ENCODE data around the gene KLHL42. TPM values are rescaled to one million over a fixed set of nuclear protein-coding genes. Genes with fewer than 3 reads are reported as not detected.

KLHL42 gene
- total RNA-seq, 2 donors from 2014 or later = 15.3 to 17.3 TPM

GRCh38 chr12:27794818-27795584 lies 15.0 kb downstream of the KLHL42 start:
- H3K4me1 Mint-ChIP-seq = peaks cover 3% of the 10 kb centered on the region
- no peaks in the 10 kb centered on the region for H3K27me3 Mint-ChIP-seq
- H3K4me3 Mint-ChIP-seq = no peak overlapping the region
- DNase-seq = no peak
- H3K36me3 Mint-ChIP-seq (ENCODE audit: low read depth) = peaks cover 8% of the 10 kb centered on the region
- H3K9me3 ChIP-seq (ENCODE audit: control insufficient read depth, low read length, poor library complexity, severe bottlenecking) = no peaks in the 10 kb centered on the region
- no peak for ATAC-seq
- peak overlapping the region; percentile 60 for H3K27ac Mint-ChIP-seq

GRCh38 chr12:27796128-27796527 lies 16.1 kb downstream of the KLHL42 start:
- Mint-ChIP-seq H3K27me3 (no peaks in the 10 kb centered on the region), H3K27ac (peak overlapping the region; percentile 60), H3K36me3 (ENCODE audit: low read depth) (peaks cover 10% of the 10 kb centered on the region), H3K4me3 (no peak overlapping the region), H3K4me1 (peaks cover 13% of the 10 kb centered on the region)
- H3K9me3 ChIP-seq (ENCODE audit: control insufficient read depth, low read length, poor library complexity, severe bottlenecking) = no peaks in the 10 kb centered on the region
- DNase-seq (no peak), ATAC-seq (no peak)

GRCh38 chr12:27797301-27798025 lies 17.4 kb downstream of the KLHL42 start:
- Mint-ChIP-seq H3K36me3 (ENCODE audit: low read depth) (peaks cover 7% of the 10 kb centered on the region), H3K27ac (no peak overlapping the region), H3K4me3 (no peak overlapping the region), H3K27me3 (no peaks in the 10 kb centered on the region), H3K4me1 (peaks cover 16% of the 10 kb centered on the region)
- DNase-seq (no peak), ATAC-seq (no peak)
- H3K9me3 ChIP-seq (ENCODE audit: control insufficient read depth, low read length, poor library complexity, severe bottlenecking) = no peaks in the 10 kb centered on the region

- Mint-ChIP-seq H3K27me3 (no peaks in the 10 kb centered on the region), H3K4me3 (peak overlapping the region; percentile 39), H3K4me1 (peaks cover 15% of the 10 kb centered on the region), H3K27ac (peak overlapping the region; percentile 77), H3K36me3 (ENCODE audit: low read depth) (peaks cover 5% of the 10 kb centered on the region)
- ATAC-seq (no peak), DNase-seq (no peak)
- no peaks in the 10 kb centered on the region for H3K9me3 ChIP-seq (ENCODE audit: control insufficient read depth, low read length, poor library complexity, severe bottlenecking)
Observed at GRCh38 chr12:27800819-27801218, 20.8 kb downstream of the KLHL42 start.

- peak overlapping the region; percentile 73 for H3K27ac Mint-ChIP-seq
- DNase-seq (no peak), ATAC-seq (no peak)
- peaks cover 5% of the 10 kb centered on the region for H3K36me3 Mint-ChIP-seq (ENCODE audit: low read depth)
- H3K27me3 Mint-ChIP-seq = no peaks in the 10 kb centered on the region
- H3K9me3 ChIP-seq (ENCODE audit: control insufficient read depth, low read length, poor library complexity, severe bottlenecking) = no peaks in the 10 kb centered on the region
- H3K4me1 Mint-ChIP-seq = peaks cover 23% of the 10 kb centered on the region
- no peak overlapping the region for H3K4me3 Mint-ChIP-seq
Observed at GRCh38 chr12:27801630-27802029, 21.6 kb downstream of the KLHL42 start.

- H3K36me3 Mint-ChIP-seq (ENCODE audit: low read depth) = peaks cover 5% of the 10 kb centered on the region
- ATAC-seq = no peak
- no peaks in the 10 kb centered on the region for H3K9me3 ChIP-seq (ENCODE audit: control insufficient read depth, low read length, poor library complexity, severe bottlenecking)
- H3K4me3 Mint-ChIP-seq = no peak overlapping the region
- DNase-seq = no peak
- H3K27ac Mint-ChIP-seq = peak overlapping the region; percentile 73
- no peaks in the 10 kb centered on the region for H3K27me3 Mint-ChIP-seq
- H3K4me1 Mint-ChIP-seq = peaks cover 31% of the 10 kb centered on the region
Observed at GRCh38 chr12:27802511-27802910, 22.5 kb downstream of the KLHL42 start.

- no peaks in the 10 kb centered on the region for H3K27me3 Mint-ChIP-seq
- ATAC-seq (no peak), DNase-seq (no peak)
- no peak overlapping the region for H3K27ac Mint-ChIP-seq
- peaks cover 33% of the 10 kb centered on the region for H3K4me1 Mint-ChIP-seq
- no peaks in the 10 kb centered on the region for H3K9me3 ChIP-seq (ENCODE audit: control insufficient read depth, low read length, poor library complexity, severe bottlenecking)
- no peak overlapping the region for H3K4me3 Mint-ChIP-seq
- H3K36me3 Mint-ChIP-seq (ENCODE audit: low read depth) = peaks cover 5% of the 10 kb centered on the region
Observed at GRCh38 chr12:27802936-27803335, 22.9 kb downstream of the KLHL42 start.

- no peaks in the 10 kb centered on the region for H3K9me3 ChIP-seq (ENCODE audit: control insufficient read depth, low read length, poor library complexity, severe bottlenecking)
- no peak overlapping the region for H3K4me3 Mint-ChIP-seq
- H3K4me1 Mint-ChIP-seq = peaks cover 32% of the 10 kb centered on the region
- H3K27me3 Mint-ChIP-seq = peaks cover under 1% of the 10 kb centered on the region
- ATAC-seq (no peak), DNase-seq (no peak)
- H3K27ac Mint-ChIP-seq = no peak overlapping the region
- peaks cover 2% of the 10 kb centered on the region for H3K36me3 Mint-ChIP-seq (ENCODE audit: low read depth)
Observed at GRCh38 chr12:27805238-27805637, 25.2 kb downstream of the KLHL42 start.

- H3K4me1 Mint-ChIP-seq = peaks cover 23% of the 10 kb centered on the region
- peak overlapping the region; percentile 92 for H3K27ac Mint-ChIP-seq
- peaks cover 7% of the 10 kb centered on the region for H3K27me3 Mint-ChIP-seq
Observed at GRCh38 chr12:27806259-27806658, 26.2 kb downstream of the KLHL42 start.

GRCh38 chr12:27807063-27807703 lies 27.1 kb downstream of the KLHL42 start:
- DNase-seq = no peak
- no peaks in the 10 kb centered on the region for H3K9me3 ChIP-seq (ENCODE audit: control insufficient read depth, low read length, poor library complexity, severe bottlenecking)
- Mint-ChIP-seq H3K4me1 (peaks cover 23% of the 10 kb centered on the region), H3K4me3 (peak overlapping the region; percentile 73), H3K27ac (peak overlapping the region; percentile 92), H3K27me3 (peaks cover 7% of the 10 kb centered on the region), H3K36me3 (ENCODE audit: low read depth) (peaks cover 2% of the 10 kb centered on the region)
- peak; percentile 86 for ATAC-seq

More at GRCh38 chr12:27806259-27806658, 26.2 kb downstream of the KLHL42 start:
- H3K9me3 ChIP-seq (ENCODE audit: control insufficient read depth, low read length, poor library complexity, severe bottlenecking) = no peaks in the 10 kb centered on the region
- DNase-seq (no peak), ATAC-seq (no peak)
- Mint-ChIP-seq H3K36me3 (ENCODE audit: low read depth) (peaks cover 2% of the 10 kb centered on the region), H3K4me3 (peak overlapping the region; percentile 73)

- Mint-ChIP-seq H3K36me3 (ENCODE audit: low read depth) (peaks cover 2% of the 10 kb centered on the region), H3K4me1 (peaks cover 21% of the 10 kb centered on the region), H3K27me3 (peaks cover 7% of the 10 kb centered on the region), H3K4me3 (no peak overlapping the region), H3K27ac (no peak overlapping the region)
- DNase-seq = no peak
- ATAC-seq = no peak
- no peaks in the 10 kb centered on the region for H3K9me3 ChIP-seq (ENCODE audit: control insufficient read depth, low read length, poor library complexity, severe bottlenecking)
Observed at GRCh38 chr12:27808841-27809240, 28.8 kb downstream of the KLHL42 start.

- Mint-ChIP-seq H3K36me3 (ENCODE audit: low read depth) (peaks cover 2% of the 10 kb centered on the region), H3K27me3 (peaks cover 7% of the 10 kb centered on the region), H3K27ac (no peak overlapping the region), H3K4me3 (no peak overlapping the region), H3K4me1 (peaks cover 28% of the 10 kb centered on the region)
- ATAC-seq = no peak
- H3K9me3 ChIP-seq (ENCODE audit: control insufficient read depth, low read length, poor library complexity, severe bottlenecking) = no peaks in the 10 kb centered on the region
- no peak for DNase-seq
Observed at GRCh38 chr12:27810756-27811155, 30.7 kb downstream of the KLHL42 start.

- no peak overlapping the region for H3K4me3 Mint-ChIP-seq
- H3K27me3 Mint-ChIP-seq = peaks cover 9% of the 10 kb centered on the region
Observed at GRCh38 chr12:27812502-27812901, 32.5 kb downstream of the KLHL42 start.

More at GRCh38 chr12:27812502-27812901, 32.5 kb downstream of the KLHL42 start:
- H3K27ac Mint-ChIP-seq = no peak overlapping the region
- peaks cover 11% of the 10 kb centered on the region for H3K4me1 Mint-ChIP-seq
- peaks cover 2% of the 10 kb centered on the region for H3K36me3 Mint-ChIP-seq (ENCODE audit: low read depth)
- DNase-seq (no peak), ATAC-seq (no peak)
- H3K9me3 ChIP-seq (ENCODE audit: control insufficient read depth, low read length, poor library complexity, severe bottlenecking) = no peaks in the 10 kb centered on the region
